Tibial nerve (tissue), 4 donors: ENCODE data around the gene PDIA5. TPM values are rescaled to one million over a fixed set of nuclear protein-coding genes. Genes with fewer than 3 reads are reported as not detected.

ENCODE experiments used
- DNase-seq, 2 donors: peaks; one replicate each; pipeline ENCODE4 v3.0.0-alpha.2; 2019; ENCODE audit warnings: low spot score in 2 of 2
- H3K27ac ChIP-seq, 4 donors: fragments of 200-600 bp; sonication (generic) in 3 of 4; one replicate each; pipeline ENCODE4 v1.5.1; 2017 to 2019; ENCODE audit warnings: mild to moderate bottlenecking in 1 of 4
- H3K27me3 ChIP-seq, 2 donors: fragments of 200-600 bp; sonication (generic) in 1 of 2; one replicate each; pipeline versions ENCODE4 v1.5.1 to v1.6.0; 2017 to 2019
- H3K36me3 ChIP-seq, 3 donors: fragments of 200-600 bp; sonication (generic); one replicate each; pipeline ENCODE4 v1.5.1; 2018 to 2019
- H3K4me1 ChIP-seq, 4 donors: fragments of 200-600 bp; sonication (generic) in 3 of 4; one replicate each; pipeline ENCODE4 v1.5.1; 2017 to 2019
- H3K4me3 ChIP-seq, 4 donors: fragments of 200-600 bp; sonication (generic) in 3 of 4; one replicate each; pipeline ENCODE4 v1.5.1; 2017 to 2019; ENCODE audit warnings: mild to moderate bottlenecking in 1 of 4, moderate library complexity in 1 of 4
- H3K9me3 ChIP-seq, 4 donors: fragments of 200-600 bp; sonication (generic) in 3 of 4; one replicate each; pipeline ENCODE4 v1.5.1; 2017 to 2019
- EP300 ChIP-seq, 2 donors: sonication (generic); formaldehyde crosslinking; IDR thresholded peaks; one replicate each; pipeline ENCODE4 v1.6.1; 2017; ENCODE audit warnings: antibody characterized with exemption in 2 of 2, mild to moderate bottlenecking in 1 of 2
- POLR2A ChIP-seq, 2 donors: fragments of 450-650 bp; IDR thresholded peaks; one replicate each; pipeline ENCODE4 v1.6.1; 2017; ENCODE audit warnings: antibody characterized with exemption in 2 of 2, mild to moderate bottlenecking in 2 of 2, moderate library complexity in 2 of 2
- WGBS, 2 donors: methylation state at CpG; one replicate each; pipeline ENCODE4 v1.1.5; 2018; 5-methylcytosine and 5-hydroxymethylcytosine counted together
- total RNA-seq, 4 donors: library from RNA; depleted of rRNA; stranded (reverse); fragments of >200 nt; gene quantifications; one replicate each; pipeline ENCODE4 v1.1.0, GENCODE V29; 2016
- TF ChIP-seq, protein P1 (sequence below), 5 experiments: fragments of 200-600 bp in 3 of 5; fragments of 450-650 bp in 2 of 5; sonication (generic) in 3 of 5; IDR thresholded peaks; one replicate each; pipeline ENCODE4 v1.5.1; 2016 to 2019; ENCODE audit warnings: antibody characterized with exemption in 5 of 5, mild to moderate bottlenecking in 3 of 5, moderate library complexity in 2 of 5

PDIA5 gene
- total RNA-seq, 4 donors from 2014 or later, result 18.3 to 41.0 (median 20.3) TPM

DNA sequence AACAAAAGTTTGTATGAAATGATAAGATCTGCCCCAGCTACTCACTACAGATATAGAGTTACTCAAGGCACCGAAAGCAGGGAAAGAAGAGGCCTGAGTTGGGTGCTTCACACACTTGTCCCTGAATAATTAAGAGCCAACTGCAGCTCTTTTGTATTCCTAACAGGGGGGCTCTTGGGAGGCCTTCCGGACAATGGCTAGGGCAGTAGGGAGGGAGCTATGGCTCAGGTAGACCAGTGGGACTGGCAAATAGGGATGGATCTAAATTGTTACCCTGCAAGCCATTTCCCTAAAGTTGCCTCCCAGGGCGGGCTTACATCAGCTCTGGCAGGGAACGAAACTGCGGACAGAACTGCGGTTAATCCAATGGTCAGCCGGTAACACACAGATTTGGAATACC, 45.4 kb upstream of the PDIA5 start:
- no peak overlapping the region for H3K4me3 ChIP-seq
- no peak for DNase-seq
- H3K9me3 ChIP-seq, result no peaks in the 10 kb centered on the region
- WGBS, 2 donors, result 87 to 88% methylated on average over 7 of the region's 7 CpGs
- H3K27ac ChIP-seq, result no peak overlapping the region
- no peaks in the 10 kb centered on the region for H3K36me3 ChIP-seq
- TF ChIP-seq, protein P1, sequence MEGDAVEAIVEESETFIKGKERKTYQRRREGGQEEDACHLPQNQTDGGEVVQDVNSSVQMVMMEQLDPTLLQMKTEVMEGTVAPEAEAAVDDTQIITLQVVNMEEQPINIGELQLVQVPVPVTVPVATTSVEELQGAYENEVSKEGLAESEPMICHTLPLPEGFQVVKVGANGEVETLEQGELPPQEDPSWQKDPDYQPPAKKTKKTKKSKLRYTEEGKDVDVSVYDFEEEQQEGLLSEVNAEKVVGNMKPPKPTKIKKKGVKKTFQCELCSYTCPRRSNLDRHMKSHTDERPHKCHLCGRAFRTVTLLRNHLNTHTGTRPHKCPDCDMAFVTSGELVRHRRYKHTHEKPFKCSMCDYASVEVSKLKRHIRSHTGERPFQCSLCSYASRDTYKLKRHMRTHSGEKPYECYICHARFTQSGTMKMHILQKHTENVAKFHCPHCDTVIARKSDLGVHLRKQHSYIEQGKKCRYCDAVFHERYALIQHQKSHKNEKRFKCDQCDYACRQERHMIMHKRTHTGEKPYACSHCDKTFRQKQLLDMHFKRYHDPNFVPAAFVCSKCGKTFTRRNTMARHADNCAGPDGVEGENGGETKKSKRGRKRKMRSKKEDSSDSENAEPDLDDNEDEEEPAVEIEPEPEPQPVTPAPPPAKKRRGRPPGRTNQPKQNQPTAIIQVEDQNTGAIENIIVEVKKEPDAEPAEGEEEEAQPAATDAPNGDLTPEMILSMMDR (IDR thresholded peaks at IDR 0.05), result no peak
- TF ChIP-seq POLR2A (IDR thresholded peaks at IDR 0.05), result no peak
- TF ChIP-seq EP300 (IDR thresholded peaks at IDR 0.05), result no peak
- peaks cover 0 to 24% of the 10 kb centered on the region in 2 donors for H3K27me3 ChIP-seq
- peaks cover 0 to 8% (median 4%) of the 10 kb centered on the region in 4 donors for H3K4me1 ChIP-seq

DNA sequence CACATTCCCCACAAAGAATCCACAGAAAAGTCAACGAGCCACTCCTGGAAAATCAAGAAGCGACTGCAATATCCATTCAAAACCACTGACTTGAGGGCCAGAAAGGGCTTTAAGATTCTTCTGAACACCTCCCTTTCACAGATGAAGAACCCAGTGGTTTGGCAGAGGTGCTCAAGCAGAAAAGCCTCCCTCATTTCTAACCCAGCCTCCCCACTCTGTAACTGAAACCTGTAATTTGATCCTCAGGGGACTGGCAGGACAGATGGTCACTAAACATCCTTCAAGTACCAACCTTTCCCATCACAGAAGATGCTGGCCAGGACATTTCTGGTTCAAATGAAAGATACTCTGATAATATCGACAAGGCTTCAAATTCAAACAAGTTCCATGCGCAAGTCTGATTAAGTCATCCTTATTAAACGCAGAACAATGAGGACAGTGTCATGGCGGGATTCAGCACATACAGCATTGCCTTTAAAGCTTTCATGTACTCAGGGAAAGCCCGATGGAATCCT, 44.8 kb upstream of the PDIA5 start:
- H3K36me3 ChIP-seq, result no peaks in the 10 kb centered on the region
- peaks cover 0 to 14% (median 11%) of the 10 kb centered on the region in 4 donors for H3K4me1 ChIP-seq

DNA sequence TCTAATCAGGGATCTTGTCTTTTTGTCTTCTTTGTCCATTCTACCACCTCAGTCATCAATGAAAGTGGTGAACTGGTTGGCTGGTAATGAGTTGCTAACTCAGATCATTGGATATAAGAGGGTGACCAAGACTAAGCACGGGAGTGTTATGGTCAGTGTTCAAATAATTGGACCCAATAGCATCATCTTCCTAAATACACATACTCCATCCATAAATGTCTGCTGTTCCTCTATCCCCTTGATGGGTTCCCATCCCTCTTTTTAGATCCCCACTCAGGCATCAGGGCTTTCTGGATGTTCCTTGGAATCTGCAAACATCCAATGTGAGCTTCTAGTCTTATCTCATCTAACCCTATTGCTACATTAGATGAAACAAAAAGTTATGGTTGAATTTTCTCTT, 42.8 kb upstream of the PDIA5 start:
- 92 to 100% methylated on average over 1 of the region's 1 CpG for WGBS, 2 donors
- Histone ChIP-seq H3K36me3 (no peaks in the 10 kb centered on the region), H3K4me3 (no peak overlapping the region), H3K9me3 (no peaks in the 10 kb centered on the region), H3K27ac (no peak overlapping the region), H3K27me3 (peaks cover 0 to 33% of the 10 kb centered on the region in 2 donors), H3K4me1 (peaks cover 0 to 30% (median 17%) of the 10 kb centered on the region in 4 donors)
- DNase-seq, result no peak
- TF ChIP-seq, protein P1 (IDR thresholded peaks at IDR 0.05), result no peak
- no peak for TF ChIP-seq POLR2A (IDR thresholded peaks at IDR 0.05)
- TF ChIP-seq EP300 (IDR thresholded peaks at IDR 0.05), result no peak

More for the DNA sequence above, 44.8 kb upstream of the PDIA5 start:
- no peak for DNase-seq
- H3K27ac ChIP-seq, result no peak overlapping the region
- 62 to 64% methylated on average over 7 of the region's 7 CpGs for WGBS, 2 donors
- H3K27me3 ChIP-seq, result peaks cover 0 to 31% of the 10 kb centered on the region in 2 donors
- H3K9me3 ChIP-seq, result no peaks in the 10 kb centered on the region
- H3K4me3 ChIP-seq, result no peak overlapping the region
- TF ChIP-seq EP300 (IDR thresholded peaks at IDR 0.05) (no peak), POLR2A (IDR thresholded peaks at IDR 0.05) (no peak)
- TF ChIP-seq, protein P1 (IDR thresholded peaks at IDR 0.05), result no peak

DNA sequence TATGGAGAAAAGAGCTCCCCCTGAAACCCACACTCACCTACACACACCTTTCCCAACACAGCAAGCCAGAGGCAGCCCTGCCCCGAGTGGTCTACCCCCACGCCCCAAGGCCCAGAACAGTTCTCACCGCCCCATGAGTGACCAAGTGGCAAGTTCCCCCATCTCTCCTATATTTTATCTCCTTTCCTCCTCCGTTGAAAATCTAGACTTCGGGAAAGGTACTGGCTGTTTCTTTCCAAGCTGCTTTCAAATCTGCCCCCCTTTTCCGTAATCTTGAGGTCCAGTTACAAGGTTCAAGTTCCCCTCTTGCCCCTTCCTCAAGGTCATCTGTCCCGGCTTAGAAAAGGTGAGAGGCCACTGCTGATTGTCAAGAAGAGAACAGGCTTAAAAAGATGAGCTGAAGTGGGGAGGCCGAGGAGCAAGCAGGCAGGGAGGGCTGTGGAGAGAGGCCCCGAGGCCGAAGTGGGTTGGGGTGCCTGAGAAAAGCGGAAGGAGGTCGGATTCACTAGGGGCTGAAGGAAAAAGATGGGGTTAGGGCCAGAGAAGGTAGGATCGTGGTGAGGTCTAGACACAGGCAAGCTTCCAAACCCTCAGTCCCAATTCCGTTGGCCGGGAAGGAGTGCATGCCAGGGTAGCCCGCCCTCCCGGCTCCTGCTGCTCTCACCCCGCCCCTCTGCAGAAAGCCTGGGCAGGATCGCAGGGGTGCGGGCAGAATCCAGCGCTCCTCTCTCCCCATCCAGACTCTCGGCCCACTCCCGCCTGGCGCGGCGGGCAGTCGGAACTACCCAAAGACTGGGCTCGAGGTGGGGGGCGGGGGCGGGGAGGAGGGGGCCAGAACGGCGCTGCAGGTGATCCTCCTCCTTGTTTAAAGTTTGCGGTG, 40.9 kb upstream of the PDIA5 start:
- TF ChIP-seq POLR2A (IDR thresholded peaks at IDR 0.05), result no peak
- TF ChIP-seq, protein P1 (IDR thresholded peaks at IDR 0.05), result no peak
- TF ChIP-seq EP300 (IDR thresholded peaks at IDR 0.05), result no peak
- Histone ChIP-seq H3K4me1 (peaks cover 0 to 32% (median 17%) of the 10 kb centered on the region in 4 donors), H3K27me3 (peaks cover 0 to 50% of the 10 kb centered on the region in 2 donors), H3K9me3 (no peaks in the 10 kb centered on the region), H3K27ac (peak overlapping the region in 1 of 4 donors; percentile 71), H3K4me3 (peak overlapping the region; percentile 40 to 59 (median 52)), H3K36me3 (no peaks in the 10 kb centered on the region)
- no peak for DNase-seq
- 25 to 38% methylated on average over 20 to 28 of the region's 33 CpGs for WGBS, 2 donors
